Measurements from ENCODE around the gene RFTN1.

RFTN1 gene

DNA sequence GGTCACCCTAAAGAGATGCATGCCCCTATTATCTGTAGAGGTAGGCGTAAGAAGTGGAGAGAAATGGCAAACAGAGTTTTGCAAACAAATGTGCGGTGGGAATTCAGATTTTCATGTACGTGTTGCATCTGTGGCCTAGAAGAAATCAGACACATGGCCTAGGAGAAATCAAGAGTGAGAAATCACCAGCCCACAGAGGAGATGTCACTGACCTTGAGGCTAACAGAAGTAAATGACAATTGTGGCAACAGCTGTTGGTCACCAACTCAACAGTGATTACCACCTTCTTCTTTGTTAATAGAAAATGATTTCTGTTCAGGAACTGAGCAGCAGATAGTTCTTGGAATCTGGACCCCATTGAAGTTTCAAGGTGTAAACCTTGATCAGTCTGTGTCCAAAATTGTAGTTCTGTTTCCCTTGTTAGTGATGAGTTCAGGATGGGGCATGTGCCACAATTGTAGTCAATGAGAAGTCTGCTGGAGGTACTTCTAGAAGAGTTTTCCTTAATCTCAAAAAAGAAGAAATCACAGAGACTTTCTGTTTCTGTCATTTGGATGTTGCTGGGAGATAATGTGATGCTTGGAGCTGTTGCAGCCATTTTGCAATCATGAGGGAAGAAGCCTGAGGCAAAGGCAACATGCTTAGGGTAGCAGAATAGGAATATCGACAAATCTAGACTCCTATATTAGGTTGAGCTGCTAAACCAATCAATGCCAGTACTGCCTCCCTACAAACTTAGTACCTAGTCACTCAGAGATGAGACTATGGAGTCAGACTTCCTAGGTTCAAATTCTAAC, 34.3 kb upstream of the RFTN1 start:
- TF ChIP-seq POLR2AphosphoS5 (IDR thresholded peaks at IDR 0.05; ENCODE audit: low read depth, low read length) (no peak), TAF1 (IDR thresholded peaks at IDR 0.05; ENCODE audit: low read depth, low read length) (no peak), SPI1 (IDR thresholded peaks at IDR 0.05; ENCODE audit: low read depth, low read length) (no peak), POLR2A (IDR thresholded peaks at IDR 0.05; ENCODE audit: low read depth, low read length) (no peak), POU2F2 (IDR thresholded peaks at IDR 0.05; ENCODE audit: low read depth, low read length) (no peak)
- FAIRE-seq, result no peak
- DNase-seq (ENCODE audit: insufficient read length, low spot score), result no peak

DNA sequence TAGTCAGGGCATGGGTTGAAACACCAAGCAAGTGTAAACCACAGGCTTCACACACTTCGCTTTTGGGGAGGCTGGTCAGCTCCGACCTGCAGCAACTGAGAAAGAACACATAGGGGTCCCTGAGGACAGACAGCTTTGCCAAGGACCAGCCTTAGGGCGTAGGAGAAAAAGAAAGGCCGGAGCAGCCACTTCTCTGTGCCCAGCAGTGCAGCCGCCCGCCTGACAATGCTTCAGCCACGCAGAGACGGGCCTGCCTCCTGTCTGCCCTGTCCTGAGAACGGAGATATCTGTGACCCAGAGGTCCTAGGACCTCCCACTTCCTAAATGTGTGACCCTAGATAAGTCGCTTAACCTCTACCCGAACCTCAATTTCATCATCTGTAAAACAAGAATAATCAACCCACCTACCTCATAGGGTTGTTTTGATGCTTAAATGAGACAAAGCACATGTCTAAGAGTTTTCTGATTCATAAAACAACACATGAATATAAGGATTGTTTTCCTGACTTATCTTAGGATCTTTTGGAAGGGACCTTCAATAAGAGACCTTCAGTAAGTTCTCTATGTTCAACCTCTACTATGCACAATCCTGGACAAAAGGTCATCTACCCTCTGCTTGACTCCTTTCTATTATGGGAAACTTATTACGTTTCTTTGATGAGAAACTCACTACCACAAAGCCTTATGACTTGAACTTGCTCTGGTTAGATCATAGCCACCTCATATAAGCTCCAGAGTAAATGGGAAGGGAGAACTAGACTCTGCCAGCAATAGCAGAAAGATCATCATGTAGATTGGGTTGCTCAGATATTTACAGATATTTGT, 32.9 kb upstream of the RFTN1 start:
- TF ChIP-seq POU2F2 (IDR thresholded peaks at IDR 0.05; ENCODE audit: low read depth, low read length) (no peak), SPI1 (IDR thresholded peaks at IDR 0.05; ENCODE audit: low read depth, low read length) (0 out of 2 replicates have a peak, but pooled peaks have one; percentile 9)
- FAIRE-seq, result no peak
- no peak for DNase-seq (ENCODE audit: insufficient read length, low spot score)

DNA sequence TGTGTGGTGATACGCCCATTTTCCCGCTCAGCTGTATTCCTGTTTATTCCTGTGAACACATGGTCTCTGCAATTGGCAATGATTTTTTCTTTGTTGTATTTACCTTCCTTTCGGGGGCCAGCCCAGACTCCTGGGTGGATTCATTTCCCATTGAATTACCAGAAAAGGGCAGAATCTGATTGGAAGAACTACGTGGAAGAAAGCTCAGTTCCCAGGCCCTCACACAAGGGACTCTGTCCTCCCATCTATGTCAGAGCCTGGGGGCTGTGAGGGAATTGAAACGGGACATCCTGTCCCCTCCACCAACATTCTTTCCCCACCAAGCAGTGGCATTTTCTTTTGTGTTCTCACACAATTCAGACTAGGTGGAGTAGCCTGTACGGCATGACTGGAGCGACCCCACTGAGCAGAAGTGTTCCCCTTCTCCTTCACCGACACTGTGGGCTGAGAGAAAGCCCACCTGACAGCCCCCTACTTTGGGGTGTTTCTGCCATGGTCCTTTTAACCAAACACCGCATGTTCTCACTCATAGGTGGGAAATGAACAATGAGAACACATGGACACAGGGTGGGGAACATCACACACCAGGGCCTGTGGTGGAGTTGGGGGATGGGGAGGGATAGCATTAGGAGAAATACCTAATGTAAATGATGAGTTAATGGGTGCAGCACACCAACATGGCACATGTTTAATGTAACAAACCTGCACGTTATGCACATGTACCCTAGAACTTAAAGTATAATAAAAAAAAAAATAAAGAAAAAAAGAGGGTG, 32.1 kb upstream of the RFTN1 start:
- DNase-seq (ENCODE audit: insufficient read length, low spot score) (no peak), FAIRE-seq (no peak)

DNA sequence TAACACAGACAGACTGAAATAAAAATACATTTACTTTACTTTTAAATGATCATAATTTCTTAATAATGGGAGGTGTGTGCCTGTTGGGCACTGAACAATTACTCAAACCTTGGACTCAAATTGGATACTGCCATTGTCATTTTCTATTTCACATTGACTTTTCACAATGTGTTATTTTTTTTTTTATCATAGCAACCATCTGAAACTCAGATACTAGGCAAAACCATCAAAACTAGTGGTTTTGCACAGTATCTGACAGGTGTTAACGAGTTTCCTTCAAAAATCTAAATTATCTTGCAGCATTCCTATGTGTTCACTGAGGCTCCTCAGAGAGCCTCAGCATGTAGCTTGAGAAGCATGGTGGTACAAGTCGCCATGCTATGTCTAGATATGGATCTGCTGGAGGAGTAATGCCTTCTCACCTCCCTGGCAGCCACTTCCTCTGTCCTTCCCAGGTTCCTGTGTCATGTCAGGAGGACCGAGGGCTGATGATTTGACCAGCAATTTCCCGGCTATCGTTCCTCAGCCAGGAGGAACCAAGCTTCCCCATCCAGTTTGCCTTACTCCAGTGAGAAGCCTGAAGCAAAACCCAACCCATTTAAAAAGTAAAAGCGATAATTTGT, 29.9 kb upstream of the RFTN1 start:
- TF ChIP-seq PAX5 (IDR thresholded peaks at IDR 0.05; ENCODE audit: insufficient read depth, low read length, severe bottlenecking) (no peak), POLR2A (IDR thresholded peaks at IDR 0.05; ENCODE audit: low read depth, low read length) (no peak), POLR2AphosphoS5 (IDR thresholded peaks at IDR 0.05; ENCODE audit: low read depth, low read length) (no peak), SPI1 (IDR thresholded peaks at IDR 0.05; ENCODE audit: low read depth, low read length) (peak; percentile 23; the same call in 1 of the 2 replicates)
- no peak for FAIRE-seq
- no peak for DNase-seq (ENCODE audit: insufficient read length, low spot score)

More for the DNA sequence above, 32.1 kb upstream of the RFTN1 start:
- TF ChIP-seq PAX5 (IDR thresholded peaks at IDR 0.05; ENCODE audit: insufficient read depth, low read length, severe bottlenecking) (no peak), POLR2AphosphoS5 (IDR thresholded peaks at IDR 0.05; ENCODE audit: low read depth, low read length) (no peak), SPI1 (IDR thresholded peaks at IDR 0.05; ENCODE audit: low read depth, low read length) (no peak), POU2F2 (IDR thresholded peaks at IDR 0.05; ENCODE audit: low read depth, low read length) (no peak), POLR2A (IDR thresholded peaks at IDR 0.05; ENCODE audit: low read depth, low read length) (no peak), TAF1 (IDR thresholded peaks at IDR 0.05; ENCODE audit: low read depth, low read length) (no peak)

DNA sequence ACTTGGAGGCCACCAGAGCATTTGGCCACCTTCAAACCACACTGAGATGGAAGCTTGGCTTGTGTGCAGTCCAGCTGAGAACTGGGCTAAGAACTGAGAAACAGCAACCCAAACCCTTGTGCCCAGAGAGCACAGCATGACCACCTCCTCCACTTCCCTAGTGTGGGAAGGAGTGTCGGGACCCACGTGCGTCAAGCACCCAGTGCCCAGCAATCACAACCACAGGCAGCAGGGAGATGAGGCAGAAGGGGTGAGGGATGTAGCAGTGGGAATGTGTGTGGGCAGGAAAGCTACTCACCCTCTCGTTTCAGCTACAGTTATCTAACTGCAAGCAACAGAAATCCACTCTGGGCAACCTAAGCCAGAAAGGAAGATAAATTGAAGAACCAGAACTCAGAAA, 25.0 kb upstream of the RFTN1 start:
- DNase-seq (ENCODE audit: insufficient read length, low spot score) (no peak), FAIRE-seq (no peak)
- TF ChIP-seq SPI1 (IDR thresholded peaks at IDR 0.05; ENCODE audit: low read depth, low read length) (no peak), POU2F2 (IDR thresholded peaks at IDR 0.05; ENCODE audit: low read depth, low read length) (no peak), TAF1 (IDR thresholded peaks at IDR 0.05; ENCODE audit: low read depth, low read length) (no peak), POLR2A (IDR thresholded peaks at IDR 0.05; ENCODE audit: low read depth, low read length) (no peak), PAX5 (IDR thresholded peaks at IDR 0.05; ENCODE audit: insufficient read depth, low read length, severe bottlenecking) (no peak)

DNA sequence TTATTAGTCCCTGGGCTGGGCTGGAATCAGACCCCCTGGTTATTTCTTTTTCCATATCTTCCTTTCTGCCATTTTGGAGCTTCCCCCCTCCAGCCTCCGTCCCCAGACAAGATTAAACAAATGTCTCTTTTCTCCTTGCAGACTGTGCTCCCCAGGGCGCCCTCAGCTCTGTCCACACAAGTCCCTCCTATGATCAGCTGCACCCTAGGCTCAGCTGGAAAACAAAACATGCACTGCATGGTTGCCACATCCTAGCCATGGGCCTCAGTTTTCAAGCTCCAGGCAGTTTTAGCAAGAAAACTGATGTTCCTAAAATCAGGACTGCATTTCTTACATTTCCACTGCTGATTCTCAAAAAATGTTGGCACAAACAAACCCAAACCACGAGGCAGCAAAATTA, 23.5 kb upstream of the RFTN1 start:
- DNase-seq (ENCODE audit: insufficient read length, low spot score) (no peak), FAIRE-seq (no peak)
- TF ChIP-seq POLR2A (IDR thresholded peaks at IDR 0.05; ENCODE audit: low read depth, low read length) (no peak), POLR2AphosphoS5 (IDR thresholded peaks at IDR 0.05; ENCODE audit: low read depth, low read length) (no peak), PAX5 (IDR thresholded peaks at IDR 0.05; ENCODE audit: insufficient read depth, low read length, severe bottlenecking) (no peak), SPI1 (IDR thresholded peaks at IDR 0.05; ENCODE audit: low read depth, low read length) (no peak), POU2F2 (IDR thresholded peaks at IDR 0.05; ENCODE audit: low read depth, low read length) (no peak), TAF1 (IDR thresholded peaks at IDR 0.05; ENCODE audit: low read depth, low read length) (no peak)

DNA sequence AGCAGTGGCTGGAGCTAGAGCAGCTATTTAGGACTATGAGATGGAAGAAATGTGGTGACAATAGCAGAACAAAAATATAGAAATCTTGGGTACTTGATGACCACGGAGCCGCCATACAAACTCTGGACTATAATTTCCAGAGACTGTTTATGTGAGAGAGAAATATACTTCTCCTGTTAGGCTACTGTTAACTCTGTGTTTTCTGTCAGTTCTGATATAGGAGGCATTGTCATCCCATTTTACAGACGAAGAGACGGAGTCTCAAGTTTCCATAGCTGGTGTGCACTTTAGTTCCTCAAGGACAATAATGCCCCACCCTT, 22.8 kb upstream of the RFTN1 start:
- FAIRE-seq (no peak), DNase-seq (ENCODE audit: insufficient read length, low spot score) (no peak)
- TF ChIP-seq SPI1 (IDR thresholded peaks at IDR 0.05; ENCODE audit: low read depth, low read length) (no peak), POU2F2 (IDR thresholded peaks at IDR 0.05; ENCODE audit: low read depth, low read length) (no peak), POLR2A (IDR thresholded peaks at IDR 0.05; ENCODE audit: low read depth, low read length) (no peak), PAX5 (IDR thresholded peaks at IDR 0.05; ENCODE audit: insufficient read depth, low read length, severe bottlenecking) (no peak), POLR2AphosphoS5 (IDR thresholded peaks at IDR 0.05; ENCODE audit: low read depth, low read length) (no peak), TAF1 (IDR thresholded peaks at IDR 0.05; ENCODE audit: low read depth, low read length) (no peak)

DNA sequence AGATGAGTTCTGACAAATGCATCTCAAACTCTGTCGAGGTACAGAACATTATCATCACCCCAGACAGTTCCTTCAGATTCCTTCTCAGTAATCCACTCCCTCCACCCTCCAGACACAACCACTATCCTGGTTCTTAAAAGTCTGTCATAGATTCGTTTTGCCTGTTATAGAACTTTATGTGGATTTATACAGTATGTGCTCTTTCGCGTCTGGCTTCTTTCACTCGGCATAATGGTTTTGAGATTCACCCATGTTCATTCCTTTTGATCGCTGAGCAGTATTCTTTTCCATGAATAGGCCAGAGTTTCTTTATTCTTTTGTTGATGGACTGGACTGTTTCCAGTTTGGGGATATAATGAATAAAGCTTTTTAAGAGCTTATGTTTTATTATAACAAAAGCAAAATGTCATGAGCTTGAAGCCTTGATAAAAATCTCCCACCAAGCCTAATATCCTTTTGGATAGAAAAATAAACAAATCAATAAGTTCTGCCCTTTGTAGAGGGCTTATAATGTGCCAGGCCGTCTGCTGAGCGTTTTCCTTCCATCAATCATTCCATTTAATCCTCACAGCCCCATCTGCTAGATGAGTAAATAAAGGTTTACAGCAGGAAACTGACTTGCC, 21.3 kb upstream of the RFTN1 start:
- DNase-seq (ENCODE audit: insufficient read length, low spot score) (no peak), FAIRE-seq (no peak)
- no peak for TF ChIP-seq TAF1 (IDR thresholded peaks at IDR 0.05; ENCODE audit: low read depth, low read length)
- TF ChIP-seq POU2F2 (IDR thresholded peaks at IDR 0.05; ENCODE audit: low read depth, low read length), result no peak
